Cerebellar nuclear complex (tissue), 1 donor: ENCODE measurements around the gene MCM3AP.
A peak's percentile ranks its signal among the peaks of the same experiment; 100 is the strongest.

Source experiments
- DNase-seq, 2 experiments: peaks; one replicate each; lab custom pipeline; 2025; lab: John Stamatoyannopoulos, UW

The MCM3AP gene

DNA sequence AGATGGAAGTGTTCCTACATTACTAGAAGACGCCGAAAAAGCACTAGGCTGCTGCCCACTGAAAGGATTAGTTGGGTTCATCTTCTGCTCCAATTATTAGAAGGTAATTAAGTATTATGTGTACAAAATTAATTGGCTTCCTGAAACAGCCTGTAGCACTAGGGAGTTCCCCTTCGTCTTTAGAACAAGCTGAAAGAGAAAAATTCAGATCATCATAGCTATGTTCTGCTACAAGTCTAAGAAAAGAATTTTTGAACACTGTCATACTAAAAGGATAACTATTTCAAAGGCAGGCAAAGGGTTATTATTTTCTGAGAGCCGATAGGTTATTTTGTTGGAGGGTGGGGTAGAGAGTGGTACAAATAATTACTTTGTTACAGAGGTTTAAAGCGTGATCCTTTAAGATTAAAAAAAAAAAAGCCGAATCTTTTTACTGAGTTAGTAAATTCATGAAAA is at the start of gene MCM3AP:
Gene MCM3AP (minus strand): TSS at position 406 of the 456 bp plus-strand sequence. CDS start 325 bp downstream, at position 81.
- no peak for DNase-seq

- no peak for DNase-seq
Measured at GRCh38 chr21:46334351-46335140, 49.1 kb upstream of the MCM3AP start.

DNA sequence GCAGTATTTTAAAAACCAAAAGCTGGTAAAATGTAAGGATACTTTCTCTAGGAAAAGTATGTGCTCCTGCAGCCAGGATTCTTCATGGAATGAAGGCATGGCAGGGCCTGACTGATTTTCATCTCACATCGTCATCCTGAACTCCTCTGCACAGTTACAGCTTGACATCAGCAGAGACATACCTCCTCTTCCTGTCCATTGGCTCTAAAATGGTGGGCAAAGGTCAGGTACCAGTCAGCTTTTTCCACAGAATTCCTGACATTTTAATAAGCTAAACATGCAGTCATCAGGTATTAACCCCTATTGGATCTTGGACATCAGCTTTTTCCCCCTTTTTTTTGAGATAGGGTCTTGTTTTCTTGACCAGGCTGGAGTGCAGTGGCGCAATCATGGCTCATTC is 44.4 kb upstream of the MCM3AP start:
- DNase-seq, result no peak

DNA sequence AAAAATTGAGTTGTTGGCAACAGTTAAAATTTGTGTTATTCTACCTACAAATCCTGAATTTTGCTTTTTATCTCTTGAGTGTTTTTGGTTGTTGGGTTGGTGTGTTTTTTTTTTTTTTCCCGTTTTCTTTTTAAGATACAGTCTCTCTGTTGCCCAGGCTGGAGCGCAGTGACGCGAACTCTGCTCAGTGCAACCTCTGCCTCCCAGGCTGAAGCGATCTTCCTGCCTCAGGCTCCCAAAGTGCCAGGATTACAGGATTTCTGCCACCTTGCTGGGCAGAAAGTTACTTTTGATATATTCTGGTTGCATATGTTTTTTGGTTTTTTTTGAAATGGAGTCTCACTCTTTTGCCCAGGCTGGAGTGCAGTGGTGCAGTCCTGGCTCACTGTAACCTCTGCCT is 42.7 kb upstream of the MCM3AP start:
- no peak for DNase-seq

DNA sequence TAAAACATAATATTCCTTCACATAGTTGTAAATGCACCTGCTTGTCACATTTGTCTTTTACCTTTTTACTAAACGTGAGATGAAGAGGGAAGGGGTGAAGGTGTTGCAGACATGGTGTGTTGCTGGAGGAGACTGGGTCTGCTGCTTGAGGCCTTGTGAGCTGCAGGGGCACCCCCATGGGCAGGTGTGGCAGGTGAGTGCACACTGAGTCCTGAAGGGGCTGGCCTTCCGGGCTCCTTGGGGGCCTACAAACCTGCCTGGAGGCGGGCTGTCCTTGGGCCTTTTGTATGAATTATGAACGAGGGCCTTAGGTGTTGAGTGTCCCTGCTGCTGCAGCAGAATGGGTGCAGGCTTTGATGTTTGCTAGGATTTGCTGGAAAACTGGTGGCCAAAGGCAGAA is 42.3 kb upstream of the MCM3AP start:
- no peak for DNase-seq

DNA sequence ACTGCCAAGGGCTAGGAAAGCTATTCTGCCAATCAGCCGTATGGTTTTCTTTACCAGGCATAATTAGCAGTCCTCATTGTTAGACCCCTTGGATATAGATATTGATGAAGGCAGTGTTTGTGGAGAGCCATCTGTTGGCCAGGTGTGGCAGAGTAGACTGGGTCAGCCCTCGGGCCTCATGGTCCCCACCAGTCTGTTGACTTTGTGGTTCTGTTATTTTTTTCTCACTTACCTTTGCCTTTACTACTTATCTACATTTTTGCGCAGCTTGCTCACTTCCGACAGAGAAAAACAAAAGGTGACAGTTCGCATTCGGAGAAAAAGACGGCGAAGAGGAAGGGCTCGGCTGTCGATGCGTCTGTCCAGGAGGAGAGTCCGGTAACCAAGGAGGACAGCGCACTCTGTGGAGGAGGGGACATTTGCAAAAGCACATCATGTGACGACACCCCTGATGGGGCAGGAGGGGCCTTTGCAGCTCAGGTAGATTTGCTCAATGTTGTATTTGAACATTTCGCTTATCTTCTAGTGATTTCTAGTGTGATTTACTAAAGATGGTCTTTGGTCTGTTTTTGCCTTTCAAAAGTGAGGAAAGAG is 40.8 kb upstream of the MCM3AP start:
- DNase-seq, result no peak

- no peak for DNase-seq
Measured at GRCh38 chr21:46325073-46325912, 39.9 kb upstream of the MCM3AP start.

- peak in 1 of 2 experiments; percentile 11 for DNase-seq
Measured at GRCh38 chr21:46324390-46325072, 39.1 kb upstream of the MCM3AP start.

GRCh38 chr21:46323710-46324389 is 38.4 kb upstream of the MCM3AP start, which contains the start of the genes C21orf58 and PCNT:
Gene C21orf58, minus strand, starts transcription at chr21:46323870. Its CDS starts 1,132 bp downstream, at chr21:46322738.
Gene PCNT, plus strand, starts transcription at chr21:46324156. Its CDS starts 73 bp downstream, at chr21:46324229.
- DNase-seq, result peak; percentile 62 to 88

- DNase-seq, result no peak
Measured at GRCh38 chr21:46323227-46323709, 37.9 kb upstream of the MCM3AP start.

DNA sequence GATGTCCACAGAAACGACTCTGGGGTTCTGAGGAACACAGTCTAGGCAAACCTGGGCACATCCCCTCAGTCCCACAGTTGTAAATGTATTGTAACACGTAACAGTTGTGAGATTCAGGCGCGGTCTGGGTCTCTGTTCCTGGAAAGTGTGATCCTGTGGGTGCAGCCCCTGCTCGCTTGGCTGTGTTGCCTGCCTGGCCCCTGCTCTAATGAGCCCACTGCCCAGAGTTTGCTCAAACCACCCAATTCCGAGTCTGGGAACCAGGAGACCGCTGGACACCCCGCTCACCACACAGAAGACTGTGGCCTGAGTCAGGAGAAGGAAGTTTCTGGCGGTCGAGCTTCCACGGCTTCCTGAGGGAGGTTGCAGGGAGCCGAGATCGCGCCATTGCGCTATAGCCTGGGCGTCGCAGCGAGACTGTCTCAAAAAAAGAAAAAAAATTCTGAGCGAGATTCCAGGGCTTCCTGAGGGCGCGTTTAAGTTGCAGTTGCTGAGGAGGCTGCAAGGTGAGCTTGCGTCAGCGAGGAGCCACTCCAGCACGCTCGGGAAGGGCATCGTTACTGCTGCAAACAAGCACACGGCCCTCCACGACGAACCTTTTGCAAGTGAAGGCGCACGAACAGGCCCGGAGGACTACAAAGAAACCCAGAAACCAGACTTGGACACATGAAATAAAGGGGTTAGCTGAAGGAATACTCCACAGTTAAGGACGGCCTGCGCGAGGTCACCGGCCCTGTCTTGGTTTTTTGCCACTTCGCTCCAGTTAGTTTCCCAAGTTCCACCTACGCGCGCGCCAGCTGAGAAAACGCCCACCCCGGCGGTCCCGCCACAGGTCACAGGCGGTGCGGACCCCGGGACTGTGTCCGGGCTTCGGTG is 37.2 kb upstream of the MCM3AP start:
- DNase-seq, result no peak

- no peak for DNase-seq
Measured at GRCh38 chr21:46320331-46320801, 35.0 kb upstream of the MCM3AP start.

DNA sequence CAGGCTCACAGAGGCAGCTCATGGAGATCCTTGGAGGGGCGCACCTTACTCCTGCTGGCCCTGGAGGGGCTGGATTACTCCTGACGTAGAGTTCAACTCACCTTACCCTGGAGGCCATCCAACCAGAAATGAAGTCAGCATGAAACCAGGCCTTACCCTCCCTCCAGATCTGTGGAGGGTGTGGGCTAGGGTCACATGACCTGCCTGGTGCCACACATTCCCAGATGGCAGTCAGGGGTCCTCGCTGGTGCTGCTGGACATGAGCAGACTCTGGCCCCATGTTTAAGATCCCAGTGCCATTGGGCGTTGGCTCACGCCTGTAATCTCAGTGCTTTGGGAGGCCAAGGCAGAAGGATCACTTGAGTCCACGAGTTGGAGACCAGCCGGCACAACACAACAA is 33.8 kb upstream of the MCM3AP start:
- DNase-seq, result no peak

DNA sequence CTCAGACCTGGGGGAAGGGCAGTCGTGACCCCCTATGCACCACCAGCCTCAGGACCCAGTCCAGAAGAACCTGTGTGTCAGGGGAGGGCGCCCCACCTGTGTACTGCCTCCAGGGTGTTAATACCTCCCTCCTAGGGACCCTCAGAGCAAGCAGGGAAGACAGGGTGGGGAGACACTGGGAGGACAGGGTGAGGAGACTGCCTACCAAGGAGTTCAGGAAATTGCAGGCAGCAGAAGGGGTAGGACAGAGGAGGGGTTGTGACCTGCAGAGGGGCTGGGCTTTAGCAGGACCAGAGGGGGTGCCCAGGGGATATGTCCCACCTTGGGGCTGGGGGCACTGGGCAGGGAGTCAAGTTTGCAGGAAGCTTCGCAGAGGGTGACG is 33.0 kb upstream of the MCM3AP start:
- DNase-seq, result no peak

- no peak for DNase-seq
Measured at GRCh38 chr21:46317710-46318463, 32.5 kb upstream of the MCM3AP start.

DNA sequence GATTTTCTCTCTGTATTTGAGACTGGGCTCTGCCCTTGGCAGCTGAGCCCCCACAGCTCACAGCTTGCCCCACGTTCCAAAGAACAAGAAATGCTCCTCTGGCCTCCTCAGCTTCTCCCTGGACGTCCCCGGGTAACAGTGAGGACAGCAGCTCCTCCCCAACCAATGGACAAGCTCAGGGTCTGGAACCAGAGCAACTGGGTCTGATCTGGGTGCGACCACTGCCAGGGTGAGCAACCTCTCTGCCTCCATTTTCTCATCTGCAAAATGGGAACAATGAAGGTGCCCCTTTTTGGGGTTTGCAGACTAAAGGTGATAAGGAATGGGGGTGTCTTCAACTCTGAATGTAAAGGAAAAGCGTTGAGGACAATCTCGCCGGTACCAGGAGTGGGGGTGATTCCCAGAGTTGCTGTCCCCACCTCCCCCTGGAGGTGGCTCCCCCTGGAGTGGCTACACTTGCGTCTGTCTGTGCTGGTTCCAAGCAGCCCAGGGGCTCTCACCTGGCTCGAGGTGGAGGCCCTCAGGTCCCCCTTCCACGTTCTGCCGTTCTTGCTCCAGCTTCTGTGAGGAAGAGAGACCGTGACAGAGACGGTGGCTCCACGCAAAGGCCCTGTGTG is 31.4 kb upstream of the MCM3AP start:
- no peak for DNase-seq

DNA sequence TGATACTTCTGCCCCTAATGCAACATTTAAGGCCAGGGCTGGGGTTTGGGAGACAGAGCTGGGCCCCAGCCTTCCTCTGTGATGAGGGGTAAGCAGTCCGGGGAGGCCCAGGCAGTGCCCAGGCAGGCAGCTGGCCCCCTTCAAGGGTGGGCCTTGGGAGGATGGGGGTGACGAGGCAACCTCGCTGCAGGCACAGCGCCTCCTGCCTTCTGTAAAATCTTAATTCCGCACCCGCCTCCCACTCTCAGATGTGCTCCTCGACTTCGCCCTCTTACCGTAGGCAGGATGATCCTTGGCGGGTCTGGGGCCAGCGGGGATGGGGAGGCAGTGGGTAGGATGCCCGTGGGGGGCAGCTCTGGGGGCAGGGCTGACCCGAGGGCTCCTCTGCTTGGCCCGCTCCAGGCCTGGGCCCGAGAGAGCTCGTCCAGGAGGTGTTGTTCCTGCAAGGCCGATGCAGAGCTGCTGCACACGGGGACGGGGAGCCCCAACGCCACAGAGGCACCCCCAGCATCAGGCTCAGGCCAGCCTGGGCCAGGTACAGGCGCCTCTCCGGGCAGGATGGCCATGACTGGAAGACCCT is 29.1 kb upstream of the MCM3AP start:
- DNase-seq, result no peak

GRCh38 chr21:46312949-46313348 is 27.5 kb upstream of the MCM3AP start:
- no peak for DNase-seq
